ENCODE results near the gene CD44. TPM values are rescaled to one million over a fixed set of nuclear protein-coding genes. Genes with fewer than 3 reads are reported as not detected.

The CD44 gene
- total RNA-seq, 1 experiment from 2014 or later, result 6.1 TPM

DNA sequence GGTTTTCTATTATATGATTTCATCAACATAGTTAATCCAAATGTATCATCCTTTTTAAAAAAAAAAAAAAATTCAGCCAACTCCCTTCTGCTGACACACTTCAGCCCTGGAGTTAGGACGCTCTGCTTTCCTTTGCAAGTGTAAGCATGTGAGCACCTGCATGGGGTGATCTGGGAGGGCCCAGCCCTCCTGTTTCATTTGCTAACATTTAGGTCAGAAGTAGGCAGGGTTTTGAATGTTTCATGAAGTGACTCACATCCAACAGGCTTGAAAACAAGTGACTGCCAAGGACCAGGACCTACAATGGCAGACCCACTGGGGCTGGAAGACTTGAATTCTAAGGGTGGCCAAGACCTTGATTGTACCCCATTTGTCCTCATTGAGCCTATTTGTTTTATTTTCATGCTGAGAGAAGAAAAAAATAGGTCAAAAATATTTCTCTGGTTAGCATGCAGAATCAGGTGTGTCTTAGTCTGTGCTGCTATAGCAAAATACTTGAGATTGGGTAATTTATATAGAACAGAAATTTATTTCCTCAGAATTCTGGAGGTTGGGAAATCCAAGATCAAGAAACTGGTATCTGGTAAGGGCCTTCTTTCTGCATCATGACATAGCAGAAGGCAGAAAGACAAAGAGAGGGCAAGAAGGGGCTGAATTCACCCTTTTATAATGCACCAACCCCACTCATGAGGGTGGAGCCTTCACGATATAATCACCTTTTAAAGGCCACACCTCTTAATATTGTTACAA lies 137.6 kb downstream of the CD44 start:
- Histone ChIP-seq H3K23me2 (ENCODE audit: insufficient read length, low read depth, low read length, poor library complexity, severe bottlenecking) (no peaks in the 10 kb centered on the region), H2BK5ac (ENCODE audit: insufficient read length, low read length) (no peak overlapping the region), H2AK5ac (ENCODE audit: insufficient read length, low read length) (no peak overlapping the region), H3K79me1 (ENCODE audit: insufficient read depth, low read depth, low read length, poor library complexity, severe bottlenecking) (no peaks in the 10 kb centered on the region), H3K79me2 (ENCODE audit: insufficient read depth, low read length) (no peaks in the 10 kb centered on the region), H3K14ac (ENCODE audit: insufficient read depth, low read length) (no peak overlapping the region), H2BK120ac (ENCODE audit: low read depth, low read length, poor library complexity, severe bottlenecking) (no peak overlapping the region), H3K9ac (ENCODE audit: extremely low read depth, insufficient read length, low read length) (no peak overlapping the region), H4K5ac (ENCODE audit: insufficient read length, low read depth, low read length) (no peak overlapping the region), H3K4me1 (ENCODE audit: insufficient read depth, low read length) (no peaks in the 10 kb centered on the region), H3K4ac (ENCODE audit: low read depth, low read length) (no peak overlapping the region), H2BK12ac (ENCODE audit: insufficient read length, low read depth, low read length) (no peak overlapping the region), H2BK20ac (ENCODE audit: low read depth, low read length, poor library complexity, severe bottlenecking) (no peak overlapping the region), H3K27me3 (ENCODE audit: insufficient read depth, low read length) (no peaks in the 10 kb centered on the region), H2AFZ (ENCODE audit: low read length) (no peak overlapping the region), H3K18ac (ENCODE audit: insufficient read length, low read depth, low read length) (no peak overlapping the region), H3K23ac (ENCODE audit: insufficient read length, low read depth, low read length) (no peak overlapping the region), H4K8ac (replicated peaks; ENCODE audit: insufficient read length, low read depth, low read length) (no peak overlapping the region), H3K56ac (ENCODE audit: insufficient read length, low read depth, low read length) (no peak overlapping the region), H3K27ac (ENCODE audit: insufficient read length, low read depth, low read length) (no peak overlapping the region), H4K91ac (ENCODE audit: insufficient read length, low read depth, low read length) (no peak overlapping the region), H4K20me1 (ENCODE audit: control insufficient read depth, insufficient read depth, insufficient read length) (no peaks in the 10 kb centered on the region), H3K4me2 (ENCODE audit: insufficient read depth, insufficient read length, low read length) (no peak overlapping the region), H2BK15ac (ENCODE audit: low read depth, low read length) (no peak overlapping the region), H3T11ph (ENCODE audit: low read length) (no peak overlapping the region), H3K9me3 (ENCODE audit: control insufficient read depth, low read depth, low read length) (no peaks in the 10 kb centered on the region)
- Mint-ChIP-seq H3K4me1 (peaks cover 15 to 19% of the 10 kb centered on the region in 2 experiments), H3K9me3 (no peaks in the 10 kb centered on the region), H3K4me3 (no peak overlapping the region), H3K36me3 (ENCODE audit: insufficient read depth in 1 of 3, low read depth in 3 of 3) (no peaks in the 10 kb centered on the region; a peak in 1 of 7 replicates), H3K27me3 (ENCODE audit: low read depth) (peaks cover 4% of the 10 kb centered on the region; the same call in 1 of the 2 replicates), H3K27ac (no peak overlapping the region)
- WGBS (ENCODE audit: extremely low coverage, insufficient read length, low lambda C conversion rate), result no CpG with 5 or more reads among the region's 2 CpGs
- TF ChIP-seq, protein P1, sequence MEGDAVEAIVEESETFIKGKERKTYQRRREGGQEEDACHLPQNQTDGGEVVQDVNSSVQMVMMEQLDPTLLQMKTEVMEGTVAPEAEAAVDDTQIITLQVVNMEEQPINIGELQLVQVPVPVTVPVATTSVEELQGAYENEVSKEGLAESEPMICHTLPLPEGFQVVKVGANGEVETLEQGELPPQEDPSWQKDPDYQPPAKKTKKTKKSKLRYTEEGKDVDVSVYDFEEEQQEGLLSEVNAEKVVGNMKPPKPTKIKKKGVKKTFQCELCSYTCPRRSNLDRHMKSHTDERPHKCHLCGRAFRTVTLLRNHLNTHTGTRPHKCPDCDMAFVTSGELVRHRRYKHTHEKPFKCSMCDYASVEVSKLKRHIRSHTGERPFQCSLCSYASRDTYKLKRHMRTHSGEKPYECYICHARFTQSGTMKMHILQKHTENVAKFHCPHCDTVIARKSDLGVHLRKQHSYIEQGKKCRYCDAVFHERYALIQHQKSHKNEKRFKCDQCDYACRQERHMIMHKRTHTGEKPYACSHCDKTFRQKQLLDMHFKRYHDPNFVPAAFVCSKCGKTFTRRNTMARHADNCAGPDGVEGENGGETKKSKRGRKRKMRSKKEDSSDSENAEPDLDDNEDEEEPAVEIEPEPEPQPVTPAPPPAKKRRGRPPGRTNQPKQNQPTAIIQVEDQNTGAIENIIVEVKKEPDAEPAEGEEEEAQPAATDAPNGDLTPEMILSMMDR (conservative IDR thresholded peaks at IDR 0.05), result no peak
- no peak for DNase-seq
